ENCODE data around the gene SLC16A3. TPM values are rescaled to one million over a fixed set of nuclear protein-coding genes. Genes with fewer than 3 reads are reported as not detected.

SLC16A3 gene
- total RNA-seq, 1 donor from 2014 or later, result 21.0 TPM

DNA sequence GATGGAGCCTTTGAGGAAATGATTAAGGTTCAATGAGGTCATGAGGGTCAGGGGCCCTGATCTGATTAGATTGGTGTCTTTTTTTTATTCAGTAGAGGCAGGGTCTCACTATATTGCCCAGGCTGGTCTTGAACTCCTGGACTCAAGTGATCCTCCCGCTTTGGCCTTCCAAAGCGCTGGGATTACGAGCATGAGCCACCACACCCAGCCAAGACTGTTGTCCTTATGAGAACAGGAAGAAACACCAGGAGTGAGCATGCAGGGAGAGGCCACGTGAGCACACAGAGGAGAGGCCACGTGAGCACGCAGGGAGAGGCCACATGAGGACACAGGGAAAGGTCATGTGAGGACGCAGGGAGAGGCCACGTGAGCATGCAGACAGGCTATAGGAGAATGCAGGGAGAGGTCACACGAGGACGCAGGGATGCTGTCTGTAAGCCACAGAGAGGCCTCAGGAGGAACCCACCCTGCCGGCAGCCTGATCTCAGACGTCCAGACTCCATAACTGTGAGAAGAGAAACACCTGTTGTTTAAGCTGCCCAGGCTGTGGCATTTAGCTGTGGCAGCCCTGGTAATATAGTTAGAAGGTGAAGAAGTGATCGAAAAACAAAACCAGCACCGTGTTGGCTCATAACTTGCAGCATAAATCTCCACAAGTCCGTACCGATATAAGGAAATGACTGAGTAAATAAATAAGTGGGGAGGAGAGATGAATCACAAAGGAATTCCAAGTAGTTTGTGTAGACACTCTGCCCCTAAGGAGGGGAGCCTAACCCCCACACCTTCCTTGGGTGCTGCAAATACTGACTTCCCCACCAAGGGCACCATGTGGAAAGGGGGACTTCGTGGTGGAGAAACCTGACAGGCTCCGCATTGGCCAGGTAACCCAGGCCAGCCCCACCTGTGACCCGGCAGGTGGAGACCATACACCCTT lies 59.3 kb downstream of the SLC16A3 start:
- Histone ChIP-seq H3K36me3 (no peaks in the 10 kb centered on the region), H3K4me2 (no peak overlapping the region), H3K4me1 (peaks cover 11% of the 10 kb centered on the region), H4K20me1 (ENCODE audit: low read depth) (no peaks in the 10 kb centered on the region), H3K27me3 (no peaks in the 10 kb centered on the region), H3K9me3 (ENCODE audit: low read depth) (no peaks in the 10 kb centered on the region), H3K79me2 (ENCODE audit: low read depth) (peaks cover 9% of the 10 kb centered on the region), H3K4me3 (no peak overlapping the region), H3K27ac (no peak overlapping the region), H2AFZ (replicated peaks) (no peak overlapping the region), H3K9ac (no peak overlapping the region), H3F3A (ENCODE audit: low read depth) (peaks cover 19% of the 10 kb centered on the region)
- no peaks in the 10 kb centered on the region for H3K36me3 Mint-ChIP-seq
- H3K4me1 Mint-ChIP-seq, result peaks cover 40% of the 10 kb centered on the region
- no peak for TF ChIP-seq EZH2 (IDR thresholded peaks at IDR 0.05)
- TF ChIP-seq EZH2phosphoT487 (IDR thresholded peaks at IDR 0.05), result no peak
- TF ChIP-seq CTCF (IDR thresholded peaks at IDR 0.05), result no peak
- H3K27ac Mint-ChIP-seq, result no peak overlapping the region
- H3K27me3 Mint-ChIP-seq (ENCODE audit: insufficient read depth, low read depth), result peaks cover 13% of the 10 kb centered on the region
- peak overlapping the region; percentile 52 for H3K4me3 Mint-ChIP-seq
- H3K9me3 Mint-ChIP-seq, result peaks cover 5% of the 10 kb centered on the region
- no peak for DNase-seq (ENCODE audit: low spot score)

Small RNA genes lying within 50 kb of the gene (microRNA-seq; reads per million reads assigned to microRNA genes)
- gene MIR6787, result not detected

Other genes with a start within 250 kb of the SLC16A3 start
- gene CENPX, start 206.2 kb upstream of the SLC16A3 start, total RNA-seq (ENCODE audit: low replicate concordance), result 53.0 and 85.0 TPM in 2 replicates
- 15.4 and 46.7 TPM in 2 replicates for gene LRRC45, start 205.7 kb upstream of the SLC16A3 start, total RNA-seq (ENCODE audit: low replicate concordance)
- gene RAC3, start 197.4 kb upstream of the SLC16A3 start, total RNA-seq (ENCODE audit: low replicate concordance), result 31.6 and 81.2 TPM in 2 replicates
- 36.5 and 64.9 TPM in 2 replicates for gene DCXR, start 191.3 kb upstream of the SLC16A3 start, total RNA-seq (ENCODE audit: low replicate concordance)
- 13.6 and 41.0 TPM in 2 replicates for gene RFNG, start 177.2 kb upstream of the SLC16A3 start, total RNA-seq (ENCODE audit: low replicate concordance)
- gene GPS1, start 177.1 kb upstream of the SLC16A3 start, total RNA-seq (ENCODE audit: low replicate concordance), result 86.6 and 174 TPM in 2 replicates
- gene DUS1L, start 163.2 kb upstream of the SLC16A3 start, total RNA-seq (ENCODE audit: low replicate concordance), result 54.5 and 76.6 TPM in 2 replicates
- gene FASN, start 130.8 kb upstream of the SLC16A3 start, total RNA-seq (ENCODE audit: low replicate concordance), result 77.9 and 266 TPM in 2 replicates
- 15.0 and 29.8 TPM in 2 replicates for gene CCDC57, start 16.2 kb upstream of the SLC16A3 start, total RNA-seq (ENCODE audit: low replicate concordance)
- gene CSNK1D, start 44.7 kb downstream of the SLC16A3 start, total RNA-seq (ENCODE audit: low replicate concordance), result 41.5 and 60.7 TPM in 2 replicates
- 0.62 TPM in 1 of 2 replicates, not detected in the other for gene CD7, start 88.6 kb downstream of the SLC16A3 start, total RNA-seq (ENCODE audit: low replicate concordance)
- gene SECTM1, start 104.7 kb downstream of the SLC16A3 start, total RNA-seq (ENCODE audit: low replicate concordance), result 0.12 TPM in 1 of 2 replicates, not detected in the other
- 0.19 TPM in 1 of 2 replicates, not detected in the other for gene TEX19, start 130.2 kb downstream of the SLC16A3 start, total RNA-seq (ENCODE audit: low replicate concordance)
- gene UTS2R, start 142.7 kb downstream of the SLC16A3 start, total RNA-seq (ENCODE audit: low replicate concordance), result 0.46 TPM in 1 of 2 replicates, not detected in the other
- 22.3 and 41.8 TPM in 2 replicates for gene HEXD, start 189.3 kb downstream of the SLC16A3 start, total RNA-seq (ENCODE audit: low replicate concordance)
- 26.8 and 34.2 TPM in 2 replicates for gene OGFOD3, start 189.5 kb downstream of the SLC16A3 start, total RNA-seq (ENCODE audit: low replicate concordance)
- 75.1 and 87.9 TPM in 2 replicates for gene CYBC1, start 221.7 kb downstream of the SLC16A3 start, total RNA-seq (ENCODE audit: low replicate concordance)
- 154 and 166 TPM in 2 replicates for gene NARF, start 229.7 kb downstream of the SLC16A3 start, total RNA-seq (ENCODE audit: low replicate concordance)

Data from neural progenitor cell (in vitro differentiated cells).